MM.1S (cell line): ENCODE measurements around the gene NID2.

Experiments
- EZH2 ChIP-seq: fragments of 300-600 bp; sonication (generic); optimal IDR thresholded peaks from 2 replicates; pipeline ENCODE3; 2017; ENCODE audit warnings: low read depth, mild to moderate bottlenecking, antibody characterized with exemption, low read length, mixed read lengths
- TF ChIP-seq, protein P1 (sequence below): fragments of 300-600 bp; sonication (generic); IDR thresholded peaks from 2 replicates; pipeline ENCODE4 v1.5.1; 2016; ENCODE audit warnings: antibody characterized with exemption, low read length, mixed read lengths

DNA sequence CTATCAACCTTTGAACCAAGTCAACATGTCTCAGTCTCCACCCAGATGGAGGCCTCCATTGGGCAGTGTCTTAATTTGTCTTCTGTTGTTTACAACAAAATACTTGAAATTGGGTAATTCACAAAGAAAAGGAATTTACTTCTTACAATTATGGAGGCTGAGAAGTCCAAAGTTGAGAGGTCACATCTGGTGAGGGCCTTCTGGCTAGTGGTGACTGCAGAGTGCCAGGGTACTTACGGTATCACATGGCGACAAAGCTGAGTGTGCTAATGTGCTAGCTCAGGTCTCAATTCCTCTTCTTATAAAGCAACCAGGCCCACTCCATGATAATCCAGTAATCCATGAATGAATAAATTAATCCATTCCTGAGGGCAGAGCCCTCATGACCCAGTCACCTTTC, 4.7 kb downstream of the NID2 start:
- TF ChIP-seq, protein P1, sequence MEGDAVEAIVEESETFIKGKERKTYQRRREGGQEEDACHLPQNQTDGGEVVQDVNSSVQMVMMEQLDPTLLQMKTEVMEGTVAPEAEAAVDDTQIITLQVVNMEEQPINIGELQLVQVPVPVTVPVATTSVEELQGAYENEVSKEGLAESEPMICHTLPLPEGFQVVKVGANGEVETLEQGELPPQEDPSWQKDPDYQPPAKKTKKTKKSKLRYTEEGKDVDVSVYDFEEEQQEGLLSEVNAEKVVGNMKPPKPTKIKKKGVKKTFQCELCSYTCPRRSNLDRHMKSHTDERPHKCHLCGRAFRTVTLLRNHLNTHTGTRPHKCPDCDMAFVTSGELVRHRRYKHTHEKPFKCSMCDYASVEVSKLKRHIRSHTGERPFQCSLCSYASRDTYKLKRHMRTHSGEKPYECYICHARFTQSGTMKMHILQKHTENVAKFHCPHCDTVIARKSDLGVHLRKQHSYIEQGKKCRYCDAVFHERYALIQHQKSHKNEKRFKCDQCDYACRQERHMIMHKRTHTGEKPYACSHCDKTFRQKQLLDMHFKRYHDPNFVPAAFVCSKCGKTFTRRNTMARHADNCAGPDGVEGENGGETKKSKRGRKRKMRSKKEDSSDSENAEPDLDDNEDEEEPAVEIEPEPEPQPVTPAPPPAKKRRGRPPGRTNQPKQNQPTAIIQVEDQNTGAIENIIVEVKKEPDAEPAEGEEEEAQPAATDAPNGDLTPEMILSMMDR = no peak
- TF ChIP-seq EZH2 = no peak
